HUES48 (cell line): ENCODE measurements around the gene CTBP2.
"Not testable (repeated sequence)": the region's sequence is repeated elsewhere in the genome, so short reads cannot be mapped to it uniquely, and the experiment has no call there.

Experiments used
- H3K27ac ChIP-seq: one replicate; pipeline ENCODE4 v1.7.0; 2013; ENCODE audit warnings: low read depth, low read length, inconsistent platforms
- H3K27me3 ChIP-seq: 2 replicates; pipeline ENCODE4 v1.6.1; 2013; ENCODE audit warnings: mild to moderate bottlenecking, low read length; ENCODE audit not compliant: control insufficient read depth, insufficient read depth
- H3K36me3 ChIP-seq: 2 replicates; pipeline ENCODE4 v1.6.1; 2013; ENCODE audit warnings: low read length; ENCODE audit not compliant: control insufficient read depth, insufficient read depth
- H3K4me1 ChIP-seq: 2 replicates; pipeline ENCODE4 v1.6.1; 2013; ENCODE audit warnings: mild to moderate bottlenecking, low read length; ENCODE audit not compliant: control insufficient read depth, insufficient read depth
- H3K4me3 ChIP-seq: 2 replicates; pipeline ENCODE4 v1.5.1; 2013; ENCODE audit warnings: mild to moderate bottlenecking, low read depth, low read length
- H3K9ac ChIP-seq: 2 replicates; pipeline ENCODE4 v1.6.1; 2013; ENCODE audit warnings: mild to moderate bottlenecking, low read depth, low read length, moderate library complexity
- H3K9me3 ChIP-seq: 2 replicates; pipeline ENCODE4 v1.6.1; 2013; ENCODE audit warnings: low read length; ENCODE audit not compliant: control insufficient read depth, insufficient read depth

The CTBP2 gene

GRCh38 chr10:124993736-124994451 is 166.5 kb downstream of the CTBP2 start:
- Histone ChIP-seq H3K27ac (no peak overlapping the region), H3K36me3 (peaks cover 98% of the 10 kb centered on the region)

GRCh38 chr10:124993345-124993708 is 167.0 kb downstream of the CTBP2 start:
- peaks cover 98% of the 10 kb centered on the region for H3K36me3 ChIP-seq
- H3K9ac ChIP-seq: no peak overlapping the region
- H3K4me1 ChIP-seq: no peaks in the 10 kb centered on the region
- H3K27ac ChIP-seq: no peak overlapping the region
- no peaks in the 10 kb centered on the region for H3K27me3 ChIP-seq
- H3K9me3 ChIP-seq: no peaks in the 10 kb centered on the region
- no peak overlapping the region for H3K4me3 ChIP-seq

More at GRCh38 chr10:124993736-124994451, 166.5 kb downstream of the CTBP2 start:
- no peaks in the 10 kb centered on the region for H3K4me1 ChIP-seq
- H3K27me3 ChIP-seq: no peaks in the 10 kb centered on the region
- no peak overlapping the region for H3K4me3 ChIP-seq
- no peaks in the 10 kb centered on the region for H3K9me3 ChIP-seq
- no peak overlapping the region for H3K9ac ChIP-seq

- Histone ChIP-seq H3K27ac (no peak overlapping the region), H3K36me3 (peaks cover 98% of the 10 kb centered on the region), H3K27me3 (no peaks in the 10 kb centered on the region), H3K9me3 (no peaks in the 10 kb centered on the region), H3K9ac (no peak overlapping the region), H3K4me1 (no peaks in the 10 kb centered on the region), H3K4me3 (no peak overlapping the region)
Measured at GRCh38 chr10:124992462-124993344, 167.7 kb downstream of the CTBP2 start.

- peaks cover 98% of the 10 kb centered on the region for H3K36me3 ChIP-seq
- no peak overlapping the region for H3K27ac ChIP-seq
- H3K9ac ChIP-seq: no peak overlapping the region
- H3K9me3 ChIP-seq: no peaks in the 10 kb centered on the region
- H3K4me3 ChIP-seq: no peak overlapping the region
- H3K4me1 ChIP-seq: no peaks in the 10 kb centered on the region
- no peaks in the 10 kb centered on the region for H3K27me3 ChIP-seq
Measured at GRCh38 chr10:124991835-124992234, 168.5 kb downstream of the CTBP2 start.

GRCh38 chr10:124990671-124991625 is 169.4 kb downstream of the CTBP2 start:
- no peaks in the 10 kb centered on the region for H3K4me1 ChIP-seq
- no peak overlapping the region for H3K9ac ChIP-seq
- no peaks in the 10 kb centered on the region for H3K9me3 ChIP-seq
- H3K4me3 ChIP-seq: no peak overlapping the region
- no peaks in the 10 kb centered on the region for H3K27me3 ChIP-seq
- H3K27ac ChIP-seq: no peak overlapping the region
- peaks cover 98% of the 10 kb centered on the region for H3K36me3 ChIP-seq

- Histone ChIP-seq H3K27ac (no peak overlapping the region), H3K4me3 (no peak overlapping the region), H3K4me1 (no peaks in the 10 kb centered on the region), H3K9me3 (no peaks in the 10 kb centered on the region), H3K36me3 (peaks cover 98% of the 10 kb centered on the region), H3K27me3 (no peaks in the 10 kb centered on the region), H3K9ac (no peak overlapping the region)
Measured at GRCh38 chr10:124989526-124989925, 170.8 kb downstream of the CTBP2 start.

- not testable (repeated sequence) for H3K4me1 ChIP-seq, H3K9ac ChIP-seq, H3K27me3 ChIP-seq, H3K4me3 ChIP-seq, H3K9me3 ChIP-seq, H3K27ac ChIP-seq
- H3K36me3 ChIP-seq: peaks cover 98% of the 10 kb centered on the region
Measured at GRCh38 chr10:124988753-124989152, 171.6 kb downstream of the CTBP2 start.

- Histone ChIP-seq H3K4me1 (no peaks in the 10 kb centered on the region), H3K36me3 (peaks cover 98% of the 10 kb centered on the region)
Measured at GRCh38 chr10:124987788-124988187, 172.6 kb downstream of the CTBP2 start.

GRCh38 chr10:124985162-124985561 is 175.2 kb downstream of the CTBP2 start:
- H3K36me3 ChIP-seq: peaks cover 94% of the 10 kb centered on the region
- H3K27me3 ChIP-seq: no peaks in the 10 kb centered on the region

More at GRCh38 chr10:124987788-124988187, 172.6 kb downstream of the CTBP2 start:
- Histone ChIP-seq H3K4me3 (no peak overlapping the region), H3K27ac (no peak overlapping the region), H3K9ac (no peak overlapping the region), H3K9me3 (no peaks in the 10 kb centered on the region), H3K27me3 (no peaks in the 10 kb centered on the region)

GRCh38 chr10:124984376-124984775 is 176.0 kb downstream of the CTBP2 start:
- Histone ChIP-seq H3K36me3 (peaks cover 87% of the 10 kb centered on the region), H3K9me3 (no peaks in the 10 kb centered on the region), H3K4me1 (no peaks in the 10 kb centered on the region), H3K27me3 (no peaks in the 10 kb centered on the region), H3K9ac (no peak overlapping the region), H3K4me3 (no peak overlapping the region), H3K27ac (no peak overlapping the region)

More at GRCh38 chr10:124985162-124985561, 175.2 kb downstream of the CTBP2 start:
- Histone ChIP-seq H3K4me1 (no peaks in the 10 kb centered on the region), H3K9me3 (no peaks in the 10 kb centered on the region), H3K9ac (no peak overlapping the region), H3K27ac (no peak overlapping the region), H3K4me3 (no peak overlapping the region)
